ENCODE results near the gene CTXN3. TPM values are rescaled to one million over a fixed set of nuclear protein-coding genes. Genes with fewer than 3 reads are reported as not detected.

The CTXN3 gene
- polyA plus RNA-seq, 1 experiment = not detected

- no peak for TF ChIP-seq CTCF (IDR thresholded peaks at IDR 0.05; ENCODE audit: insufficient read depth, low read depth, low read length)
- H3K27me3 ChIP-seq (ENCODE audit: control insufficient read depth, insufficient read depth, low read length) = peaks cover 2% of the 10 kb centered on the region
- no peak overlapping the region for H3K4me3 ChIP-seq (ENCODE audit: low read depth, low read length)
- POLR2A ChIA-PET = no interaction called here
- DNase-seq (ENCODE audit: low read depth) = no peak
- no peaks in the 10 kb centered on the region for H3K36me3 ChIP-seq (ENCODE audit: control insufficient read depth, insufficient read depth, low read length)
- CTCF ChIA-PET = no interaction called here
Observed at GRCh38 chr5:127650022-127650421, 1.1 kb downstream of the CTXN3 start.

DNA sequence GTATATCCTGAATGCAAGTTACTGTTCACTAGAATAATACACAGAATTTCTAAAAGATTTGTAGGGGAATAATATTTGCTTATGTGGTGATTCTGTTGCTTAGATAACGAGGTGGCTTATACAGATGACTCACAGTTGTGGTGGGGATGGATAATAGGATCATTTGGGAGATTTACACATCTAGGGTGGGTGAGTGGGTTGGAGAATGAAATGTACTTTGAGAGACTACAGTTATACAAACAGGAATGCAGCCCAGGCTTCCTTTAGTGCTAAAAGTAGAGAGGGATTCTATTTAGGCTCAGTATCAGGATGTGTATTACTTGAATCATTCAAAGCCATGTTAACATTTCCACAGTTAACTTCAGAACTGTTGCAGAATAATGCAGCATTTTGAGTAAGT is 1.8 kb downstream of the CTXN3 start:
- TF ChIP-seq CTCF (IDR thresholded peaks at IDR 0.05; ENCODE audit: insufficient read depth, low read depth, low read length) = no peak
- no peak for DNase-seq (ENCODE audit: low read depth)
- no peak overlapping the region for H3K4me3 ChIP-seq (ENCODE audit: low read depth, low read length)
- CTCF ChIA-PET = no interaction called here
- peaks cover 2% of the 10 kb centered on the region for H3K27me3 ChIP-seq (ENCODE audit: control insufficient read depth, insufficient read depth, low read length)
- POLR2A ChIA-PET = no interaction called here
- H3K36me3 ChIP-seq (ENCODE audit: control insufficient read depth, insufficient read depth, low read length) = no peaks in the 10 kb centered on the region

DNA sequence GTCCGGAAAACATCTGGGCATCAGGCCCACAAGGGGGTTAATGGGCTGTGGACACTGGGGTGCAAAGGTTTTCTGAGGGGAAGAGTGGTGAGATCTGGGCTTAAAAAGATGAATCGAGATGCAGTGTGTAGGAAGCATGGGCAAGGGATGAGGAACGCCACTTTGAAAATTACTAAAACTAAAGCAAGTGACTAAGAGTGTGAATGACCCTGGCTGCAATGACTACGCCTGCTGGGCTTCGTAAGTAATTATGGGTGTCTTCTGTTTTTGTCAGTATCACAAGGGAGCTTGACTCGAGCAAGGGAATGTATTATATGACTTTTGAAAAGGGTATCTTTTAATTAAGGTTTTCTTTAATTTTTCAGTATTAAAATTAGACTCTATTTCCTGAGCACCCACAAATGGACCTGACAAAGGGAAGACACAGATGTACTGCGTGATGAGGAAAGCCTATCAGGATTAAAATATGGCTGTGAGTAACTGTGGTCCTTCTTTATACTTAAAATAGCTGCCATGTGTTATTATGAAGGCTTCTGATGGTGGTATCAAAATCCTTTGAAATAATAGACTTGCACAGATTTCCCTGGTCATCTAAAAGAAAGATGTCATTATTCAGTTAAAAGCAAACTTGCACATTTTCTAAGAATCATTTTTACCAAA is 4.2 kb downstream of the CTXN3 start:
- ChIA-PET CTCF (no interaction called here), POLR2A (no interaction called here)
- no peak for TF ChIP-seq CTCF (IDR thresholded peaks at IDR 0.05; ENCODE audit: insufficient read depth, low read depth, low read length)
- DNase-seq (ENCODE audit: low read depth) = no peak
- Histone ChIP-seq H3K27me3 (ENCODE audit: control insufficient read depth, insufficient read depth, low read length) (peaks cover 2% of the 10 kb centered on the region), H3K36me3 (ENCODE audit: control insufficient read depth, insufficient read depth, low read length) (no peaks in the 10 kb centered on the region), H3K4me3 (ENCODE audit: low read depth, low read length) (no peak overlapping the region)

DNA sequence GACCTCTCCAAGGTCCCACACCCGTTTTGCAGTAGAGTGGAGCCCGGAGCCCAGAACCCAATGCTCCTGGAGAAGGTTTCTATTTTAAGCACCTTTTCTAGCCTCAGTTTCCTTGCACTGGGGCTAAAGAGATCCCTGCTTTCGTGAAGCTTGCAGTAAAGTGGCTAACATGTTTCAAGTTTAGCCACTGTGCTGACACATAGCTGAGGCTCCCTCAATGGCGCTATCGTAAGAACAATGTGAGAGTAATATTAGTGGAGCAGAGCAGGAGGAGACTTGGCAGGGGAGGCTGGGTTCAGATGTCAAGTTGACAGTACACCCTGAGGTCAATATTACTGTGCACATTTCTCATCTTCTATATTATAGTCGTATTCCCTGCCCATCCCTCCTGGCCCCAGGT is 7.9 kb downstream of the CTXN3 start:
- DNase-seq (ENCODE audit: low read depth) = no peak
- TF ChIP-seq CTCF (IDR thresholded peaks at IDR 0.05; ENCODE audit: insufficient read depth, low read depth, low read length) = no peak
- no peaks in the 10 kb centered on the region for H3K36me3 ChIP-seq (ENCODE audit: control insufficient read depth, insufficient read depth, low read length)
- POLR2A ChIA-PET = no interaction called here
- no peak overlapping the region for H3K4me3 ChIP-seq (ENCODE audit: low read depth, low read length)
- H3K27me3 ChIP-seq (ENCODE audit: control insufficient read depth, insufficient read depth, low read length) = peaks cover 2% of the 10 kb centered on the region
- CTCF ChIA-PET = interaction anchor here (0.9 to 1.3 kb wide), 2 partner anchors 8 to 9 kb away, joined by 3 to 4 read pairs; no protein-coding TSS in a partner anchor

DNA sequence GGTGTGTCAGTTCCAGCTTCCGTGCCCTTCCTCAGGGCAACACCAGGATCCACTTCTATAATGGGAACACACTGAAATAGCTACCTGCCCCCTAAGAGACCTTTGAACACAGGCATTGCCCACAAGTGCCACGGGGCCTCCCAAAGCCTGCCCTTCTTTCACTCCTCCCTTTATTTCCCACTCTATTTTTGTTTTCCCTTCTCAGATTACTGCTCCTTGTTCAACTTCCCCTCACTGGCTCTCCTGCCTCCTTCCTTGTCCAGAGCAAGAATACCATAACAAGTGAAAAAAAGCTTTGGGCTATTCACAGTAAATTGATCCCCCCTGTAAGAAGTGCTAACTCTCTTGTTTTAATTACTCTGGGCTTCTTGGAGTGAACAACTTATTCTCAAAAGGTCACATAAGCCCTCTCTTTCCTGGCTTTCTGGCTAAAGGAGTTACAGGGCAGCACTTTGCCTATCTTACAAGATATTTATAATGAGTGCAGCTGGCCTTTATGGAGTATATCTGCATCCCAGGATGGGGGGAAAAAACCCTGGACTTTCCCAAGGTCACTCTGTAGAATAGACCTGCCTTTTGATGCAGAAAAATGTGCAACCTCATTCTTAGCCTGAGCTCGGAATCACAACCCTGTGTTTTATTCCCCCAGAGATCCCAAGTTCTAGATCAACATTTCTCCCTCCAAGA is 11.3 kb downstream of the CTXN3 start:
- DNase-seq (ENCODE audit: low read depth) = no peak
- Histone ChIP-seq H3K36me3 (ENCODE audit: control insufficient read depth, insufficient read depth, low read length) (no peaks in the 10 kb centered on the region), H3K4me3 (ENCODE audit: low read depth, low read length) (no peak overlapping the region), H3K27me3 (ENCODE audit: control insufficient read depth, insufficient read depth, low read length) (no peaks in the 10 kb centered on the region; the same call in none of the 2 replicates)
- ChIA-PET CTCF (no interaction called here), POLR2A (no interaction called here)
- no peak for TF ChIP-seq CTCF (IDR thresholded peaks at IDR 0.05; ENCODE audit: insufficient read depth, low read depth, low read length)
